ENCODE measurements around the gene NPAS3.

Gene NPAS3

DNA sequence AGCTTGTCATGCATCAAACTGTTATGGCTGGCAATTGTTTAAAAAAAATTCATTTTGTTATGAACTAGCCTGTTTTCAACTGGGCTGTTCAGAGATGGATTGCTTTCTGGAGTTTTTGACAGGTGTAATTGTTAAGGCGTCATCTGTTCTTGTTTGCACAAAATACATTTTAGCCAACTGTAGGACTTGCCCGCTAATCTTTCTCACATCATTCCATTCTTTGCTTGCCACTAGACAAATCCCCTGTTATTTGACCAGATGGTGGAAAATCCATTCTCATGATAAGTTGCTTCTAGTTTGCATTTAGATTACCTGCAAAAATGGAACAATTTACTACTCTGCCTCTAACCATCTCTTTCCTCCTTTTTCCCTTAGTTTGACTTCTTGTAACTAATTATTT, 114.3 kb downstream of the NPAS3 start:
- Histone ChIP-seq H3K27ac (ENCODE audit: low read depth, low read length) (no peak overlapping the region), H3K4me3 (ENCODE audit: low read length) (no peak overlapping the region), H3K36me3 (ENCODE audit: insufficient read depth, low read length) (no peaks in the 10 kb centered on the region), H3K4me1 (ENCODE audit: insufficient read depth, low read length) (no peaks in the 10 kb centered on the region), H3K9me3 (ENCODE audit: insufficient read depth, low read depth, low read length) (no peaks in the 10 kb centered on the region), H3K9ac (ENCODE audit: low read depth, low read length) (no peak overlapping the region), H3K27me3 (ENCODE audit: insufficient read depth, low read length) (no peaks in the 10 kb centered on the region)
- 93% methylated on average over 2 of the region's 2 CpGs for WGBS

DNA sequence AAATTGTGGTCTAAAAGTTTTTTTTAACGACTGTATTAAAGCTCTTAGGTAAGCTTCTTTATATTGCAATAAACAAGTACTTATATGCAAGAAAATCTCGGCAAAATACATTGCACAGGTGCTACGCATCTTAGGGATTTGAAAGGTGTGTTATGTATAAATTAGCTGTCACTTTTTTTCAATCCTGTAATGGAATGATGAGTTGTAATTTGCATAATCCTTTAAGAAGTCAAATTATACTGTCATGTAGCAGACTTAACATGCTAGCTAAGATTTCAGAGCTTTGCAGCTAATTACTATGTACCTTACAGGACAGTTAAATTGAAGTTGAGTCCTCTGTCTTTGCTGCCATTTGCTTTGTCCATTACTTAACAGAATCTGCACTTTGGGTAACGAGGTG, 117.5 kb downstream of the NPAS3 start:
- WGBS: 92% methylated on average over 4 of the region's 4 CpGs
- no peak overlapping the region for H3K4me3 ChIP-seq (ENCODE audit: low read length)

DNA sequence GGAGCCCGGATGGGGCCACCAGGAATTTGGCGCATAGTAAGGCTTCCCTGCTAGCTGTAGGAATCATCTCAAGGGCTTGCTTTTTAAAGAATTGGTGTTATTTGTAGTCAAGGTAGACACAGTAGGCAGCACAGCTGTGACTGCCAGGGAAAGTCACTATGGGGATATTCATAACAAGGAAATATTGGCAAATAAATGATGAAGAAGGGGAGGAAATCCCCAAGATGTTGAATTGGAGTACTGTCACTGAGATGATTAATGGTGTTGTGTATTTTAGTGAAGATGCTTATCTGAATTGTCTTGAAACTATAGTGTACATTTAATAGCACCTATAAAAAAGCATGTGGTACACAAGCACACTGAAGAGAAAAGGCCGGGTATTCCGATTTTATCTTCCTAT, 118.9 kb downstream of the NPAS3 start:
- no peak overlapping the region for H3K27ac ChIP-seq (ENCODE audit: low read depth, low read length)
- 94% methylated on average over 2 of the region's 4 CpGs for WGBS
- no peaks in the 10 kb centered on the region for H3K9me3 ChIP-seq (ENCODE audit: insufficient read depth, low read depth, low read length)
- no peak overlapping the region for H3K9ac ChIP-seq (ENCODE audit: low read depth, low read length)
- H3K4me1 ChIP-seq (ENCODE audit: insufficient read depth, low read length): no peaks in the 10 kb centered on the region; the same call in 1 of the 2 replicates
- no peak overlapping the region for H3K4me3 ChIP-seq (ENCODE audit: low read length)
- H3K27me3 ChIP-seq (ENCODE audit: insufficient read depth, low read length): no peaks in the 10 kb centered on the region
- H3K36me3 ChIP-seq (ENCODE audit: insufficient read depth, low read length): no peaks in the 10 kb centered on the region

More for the DNA sequence above, 117.5 kb downstream of the NPAS3 start:
- no peaks in the 10 kb centered on the region for H3K9me3 ChIP-seq (ENCODE audit: insufficient read depth, low read depth, low read length)
- no peak overlapping the region for H3K9ac ChIP-seq (ENCODE audit: low read depth, low read length)
- no peak overlapping the region for H3K27ac ChIP-seq (ENCODE audit: low read depth, low read length)
- H3K4me1 ChIP-seq (ENCODE audit: insufficient read depth, low read length): no peaks in the 10 kb centered on the region; the same call in 1 of the 2 replicates
- H3K27me3 ChIP-seq (ENCODE audit: insufficient read depth, low read length): no peaks in the 10 kb centered on the region
- no peaks in the 10 kb centered on the region for H3K36me3 ChIP-seq (ENCODE audit: insufficient read depth, low read length)

DNA sequence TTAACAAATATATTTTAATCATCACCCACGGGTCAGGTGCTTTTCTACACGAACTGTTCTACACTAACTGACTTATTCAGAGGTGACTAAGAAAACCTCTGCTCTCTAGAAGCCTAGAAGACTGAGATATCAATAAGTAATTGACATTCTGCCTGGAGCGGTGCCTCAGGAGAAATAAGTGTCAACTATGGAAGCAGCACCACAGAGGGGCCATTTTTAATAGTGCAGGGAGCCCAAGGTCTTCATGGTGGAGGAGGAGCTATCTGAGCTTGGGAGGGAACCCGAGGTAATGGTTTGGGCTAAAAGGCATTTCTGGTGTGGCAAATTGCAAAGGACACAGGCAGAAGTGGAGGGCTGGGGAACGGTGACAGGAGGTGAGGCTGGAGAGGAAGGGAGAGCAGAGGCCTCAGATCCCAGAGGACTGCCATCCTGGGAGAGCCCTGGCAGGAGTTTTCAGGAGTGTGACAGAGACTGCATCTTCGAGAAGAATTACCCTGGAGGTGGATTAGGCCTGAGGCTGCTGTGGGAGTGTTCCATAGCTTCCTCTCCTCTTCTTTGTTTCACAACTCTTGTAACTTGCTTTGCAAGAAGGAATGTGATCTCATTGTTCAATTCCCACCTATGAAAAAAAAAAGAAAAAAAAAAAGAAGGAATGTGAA, 123.1 kb downstream of the NPAS3 start:
- Histone ChIP-seq H3K36me3 (ENCODE audit: insufficient read depth, low read length) (no peaks in the 10 kb centered on the region), H3K9me3 (ENCODE audit: insufficient read depth, low read depth, low read length) (no peaks in the 10 kb centered on the region), H3K27ac (ENCODE audit: low read depth, low read length) (no peak overlapping the region; the same call in 1 of the 2 replicates), H3K4me3 (ENCODE audit: low read length) (no peak overlapping the region), H3K9ac (ENCODE audit: low read depth, low read length) (0 out of 2 replicates have a peak overlapping the region, but pooled peaks have one; percentile 11), H3K27me3 (ENCODE audit: insufficient read depth, low read length) (no peaks in the 10 kb centered on the region), H3K4me1 (ENCODE audit: insufficient read depth, low read length) (no peaks in the 10 kb centered on the region; the same call in 1 of the 2 replicates)
- 82% methylated on average over 6 of the region's 6 CpGs for WGBS

DNA sequence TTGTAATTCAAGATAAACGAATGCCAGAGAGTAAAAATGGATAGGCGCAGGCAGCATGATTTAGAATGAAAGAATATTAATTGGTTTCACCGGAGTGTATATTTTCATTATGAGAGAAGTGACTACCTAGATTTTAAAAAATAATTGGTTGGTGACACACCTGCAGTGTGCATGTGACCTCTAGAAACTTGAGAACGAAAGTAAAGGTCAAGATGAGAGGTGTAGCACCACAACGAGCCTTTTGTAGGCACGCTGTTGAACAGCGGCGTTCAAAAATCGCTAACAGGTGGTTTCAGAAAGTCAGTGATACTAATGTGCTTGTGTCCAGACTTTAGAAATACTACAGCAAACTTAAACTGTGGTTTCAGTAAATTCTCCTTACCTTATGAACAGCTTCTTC, 123.8 kb downstream of the NPAS3 start:
- WGBS: 92% methylated on average over 9 of the region's 9 CpGs
- Histone ChIP-seq H3K4me3 (ENCODE audit: low read length) (no peak overlapping the region), H3K9me3 (ENCODE audit: insufficient read depth, low read depth, low read length) (no peaks in the 10 kb centered on the region), H3K9ac (ENCODE audit: low read depth, low read length) (no peak overlapping the region), H3K27me3 (ENCODE audit: insufficient read depth, low read length) (no peaks in the 10 kb centered on the region), H3K27ac (ENCODE audit: low read depth, low read length) (no peak overlapping the region), H3K4me1 (ENCODE audit: insufficient read depth, low read length) (no peaks in the 10 kb centered on the region; the same call in 1 of the 2 replicates), H3K36me3 (ENCODE audit: insufficient read depth, low read length) (no peaks in the 10 kb centered on the region)

DNA sequence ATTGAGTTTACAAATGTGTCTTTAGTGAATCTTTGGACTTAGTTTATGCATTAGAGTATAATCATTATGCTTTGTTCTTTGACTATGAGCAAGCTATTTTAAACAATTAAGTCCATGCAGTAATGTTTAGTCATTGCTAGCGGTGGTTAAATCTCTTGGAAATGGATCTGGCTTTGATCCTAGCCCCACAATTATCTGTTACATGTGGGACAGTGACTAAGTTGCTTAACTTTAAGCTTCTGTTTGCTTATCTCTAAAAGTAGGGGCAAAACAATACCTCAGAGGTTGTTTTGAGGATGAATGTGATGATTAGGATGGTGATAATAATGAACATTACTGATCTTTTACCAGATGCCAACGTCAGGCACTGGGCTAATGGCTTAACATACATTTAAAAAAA, 124.2 kb downstream of the NPAS3 start:
- Histone ChIP-seq H3K27me3 (ENCODE audit: insufficient read depth, low read length) (no peaks in the 10 kb centered on the region), H3K27ac (ENCODE audit: low read depth, low read length) (no peak overlapping the region), H3K9ac (ENCODE audit: low read depth, low read length) (no peak overlapping the region), H3K9me3 (ENCODE audit: insufficient read depth, low read depth, low read length) (no peaks in the 10 kb centered on the region), H3K36me3 (ENCODE audit: insufficient read depth, low read length) (no peaks in the 10 kb centered on the region), H3K4me1 (ENCODE audit: insufficient read depth, low read length) (no peaks in the 10 kb centered on the region; the same call in 1 of the 2 replicates), H3K4me3 (ENCODE audit: low read length) (no peak overlapping the region)
- WGBS: 61% methylated on average over 2 of the region's 2 CpGs

DNA sequence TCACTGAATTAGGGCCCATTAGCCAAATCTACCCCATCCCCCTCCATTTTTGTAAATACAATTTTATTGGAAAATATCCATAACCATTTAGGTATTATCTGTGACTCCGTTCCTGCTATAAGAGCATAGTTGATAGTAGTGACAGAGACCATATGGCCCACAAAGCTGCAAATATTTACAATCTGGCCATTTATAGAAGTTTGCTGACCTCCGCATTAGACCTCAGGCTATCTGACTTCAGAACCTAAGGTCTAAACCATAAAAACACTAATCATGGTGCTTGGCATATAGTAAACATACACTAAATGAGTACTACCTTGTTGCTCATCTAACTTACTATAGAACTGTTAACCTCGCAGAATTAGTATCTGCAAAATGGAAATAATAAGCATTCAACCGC, 124.8 kb downstream of the NPAS3 start:
- Histone ChIP-seq H3K36me3 (ENCODE audit: insufficient read depth, low read length) (no peaks in the 10 kb centered on the region), H3K4me1 (ENCODE audit: insufficient read depth, low read length) (no peaks in the 10 kb centered on the region; the same call in 1 of the 2 replicates), H3K27ac (ENCODE audit: low read depth, low read length) (no peak overlapping the region), H3K9ac (ENCODE audit: low read depth, low read length) (no peak overlapping the region), H3K4me3 (ENCODE audit: low read length) (no peak overlapping the region), H3K27me3 (ENCODE audit: insufficient read depth, low read length) (no peaks in the 10 kb centered on the region), H3K9me3 (ENCODE audit: insufficient read depth, low read depth, low read length) (no peaks in the 10 kb centered on the region)
- 100% methylated on average over 4 of the region's 4 CpGs for WGBS

DNA sequence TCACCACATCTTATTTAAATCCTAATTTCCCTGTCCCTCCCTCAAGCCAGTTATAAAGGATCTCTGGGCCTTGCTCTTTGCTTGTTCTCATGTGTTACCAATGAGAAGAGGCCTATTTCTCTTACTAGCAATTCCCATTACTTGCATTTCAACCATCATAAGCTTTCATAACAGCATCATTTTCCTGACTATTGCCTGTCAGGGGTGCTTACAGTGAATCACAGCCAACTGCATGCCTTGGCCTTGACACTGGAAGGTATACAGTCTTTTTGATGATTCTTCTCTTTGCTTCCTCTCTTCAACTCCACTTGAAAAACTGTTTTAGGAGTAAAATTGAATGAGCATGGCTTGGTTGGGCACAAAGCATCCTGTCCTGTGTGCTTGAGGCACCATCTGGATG, 127.0 kb downstream of the NPAS3 start:
- no peaks in the 10 kb centered on the region for H3K36me3 ChIP-seq (ENCODE audit: insufficient read depth, low read length)
- H3K27me3 ChIP-seq (ENCODE audit: insufficient read depth, low read length): no peaks in the 10 kb centered on the region
- H3K4me1 ChIP-seq (ENCODE audit: insufficient read depth, low read length): no peaks in the 10 kb centered on the region; the same call in 1 of the 2 replicates
- H3K9me3 ChIP-seq (ENCODE audit: insufficient read depth, low read depth, low read length): no peaks in the 10 kb centered on the region
- no peak overlapping the region for H3K27ac ChIP-seq (ENCODE audit: low read depth, low read length)
- no peak overlapping the region for H3K9ac ChIP-seq (ENCODE audit: low read depth, low read length)
- H3K4me3 ChIP-seq (ENCODE audit: low read length): no peak overlapping the region

DNA sequence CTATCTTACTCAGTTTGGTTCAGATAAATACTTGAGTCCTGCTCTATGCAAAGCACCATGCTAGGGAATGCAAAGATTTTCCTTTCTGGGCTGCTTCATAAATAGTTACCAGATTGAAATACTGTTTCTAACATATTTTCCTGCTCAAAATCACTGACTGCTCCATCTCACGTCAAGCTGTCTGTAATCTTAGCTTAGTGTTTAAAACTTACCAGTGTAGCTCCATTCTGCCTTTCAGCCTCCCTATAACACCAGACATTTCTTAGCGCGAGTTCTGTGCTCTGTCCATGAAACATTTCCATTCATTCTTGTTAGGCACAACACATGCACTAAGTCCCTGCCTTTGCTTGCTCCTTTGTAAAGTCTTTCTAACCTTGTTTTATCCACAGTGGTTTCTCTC, 129.4 kb downstream of the NPAS3 start:
- no peaks in the 10 kb centered on the region; the same call in 1 of the 2 replicates for H3K4me1 ChIP-seq (ENCODE audit: insufficient read depth, low read length)
- no peaks in the 10 kb centered on the region for H3K27me3 ChIP-seq (ENCODE audit: insufficient read depth, low read length)
- H3K9ac ChIP-seq (ENCODE audit: low read depth, low read length): no peak overlapping the region
- H3K27ac ChIP-seq (ENCODE audit: low read depth, low read length): no peak overlapping the region
- 97% methylated on average over 3 of the region's 3 CpGs for WGBS
- H3K36me3 ChIP-seq (ENCODE audit: insufficient read depth, low read length): no peaks in the 10 kb centered on the region
- no peak overlapping the region for H3K4me3 ChIP-seq (ENCODE audit: low read length)
- H3K9me3 ChIP-seq (ENCODE audit: insufficient read depth, low read depth, low read length): no peaks in the 10 kb centered on the region

DNA sequence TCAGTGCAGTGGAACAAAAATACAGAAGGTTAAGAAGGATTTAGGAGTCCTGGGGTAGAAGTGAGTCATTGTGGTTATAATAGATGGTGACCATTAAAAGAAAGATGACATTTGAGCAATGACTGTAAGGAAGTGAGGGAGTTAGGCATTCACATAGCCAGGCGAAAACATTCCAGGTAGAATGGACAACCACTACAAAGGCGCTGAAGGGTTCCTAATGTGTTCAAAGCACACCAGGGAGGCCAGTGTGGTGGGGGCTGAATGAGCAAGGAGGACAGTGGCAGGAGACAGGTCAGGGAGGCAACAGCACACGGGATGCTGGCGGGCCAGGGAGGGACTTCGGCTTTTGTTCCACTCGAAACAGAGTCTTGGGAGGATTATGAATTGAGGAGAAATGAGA, 129.9 kb downstream of the NPAS3 start:
- Histone ChIP-seq H3K27me3 (ENCODE audit: insufficient read depth, low read length) (no peaks in the 10 kb centered on the region), H3K27ac (ENCODE audit: low read depth, low read length) (no peak overlapping the region), H3K9me3 (ENCODE audit: insufficient read depth, low read depth, low read length) (no peaks in the 10 kb centered on the region), H3K9ac (ENCODE audit: low read depth, low read length) (no peak overlapping the region), H3K4me3 (ENCODE audit: low read length) (no peak overlapping the region), H3K4me1 (ENCODE audit: insufficient read depth, low read length) (no peaks in the 10 kb centered on the region; the same call in 1 of the 2 replicates), H3K36me3 (ENCODE audit: insufficient read depth, low read length) (no peaks in the 10 kb centered on the region)
- WGBS: 89% methylated on average over 6 of the region's 6 CpGs

DNA sequence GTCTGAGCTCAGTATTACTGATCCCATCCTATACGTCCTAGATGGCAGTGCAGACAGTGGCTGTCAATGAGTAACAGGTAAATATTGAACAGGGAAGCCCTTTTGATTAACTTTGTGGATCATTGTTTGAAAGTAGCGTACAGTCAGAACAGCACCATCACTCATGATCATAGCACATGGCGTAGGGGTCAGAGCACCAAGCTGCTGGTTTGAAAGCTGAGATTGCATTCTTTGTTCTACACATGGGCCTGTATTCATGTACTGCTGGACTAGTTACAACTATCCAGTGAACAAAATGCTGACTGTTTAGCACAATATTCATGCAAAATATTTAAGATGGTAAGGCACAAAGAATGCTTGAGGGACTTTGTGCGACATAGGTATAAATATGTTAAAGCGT, 131.8 kb downstream of the NPAS3 start:
- no peaks in the 10 kb centered on the region for H3K27me3 ChIP-seq (ENCODE audit: insufficient read depth, low read length)
- H3K27ac ChIP-seq (ENCODE audit: low read depth, low read length): no peak overlapping the region
- no peak overlapping the region for H3K4me3 ChIP-seq (ENCODE audit: low read length)
- H3K4me1 ChIP-seq (ENCODE audit: insufficient read depth, low read length): no peaks in the 10 kb centered on the region; the same call in 1 of the 2 replicates
- no peaks in the 10 kb centered on the region for H3K36me3 ChIP-seq (ENCODE audit: insufficient read depth, low read length)
- no peak overlapping the region for H3K9ac ChIP-seq (ENCODE audit: low read depth, low read length)
- WGBS: 97% methylated on average over 5 of the region's 5 CpGs
- H3K9me3 ChIP-seq (ENCODE audit: insufficient read depth, low read depth, low read length): no peaks in the 10 kb centered on the region

DNA sequence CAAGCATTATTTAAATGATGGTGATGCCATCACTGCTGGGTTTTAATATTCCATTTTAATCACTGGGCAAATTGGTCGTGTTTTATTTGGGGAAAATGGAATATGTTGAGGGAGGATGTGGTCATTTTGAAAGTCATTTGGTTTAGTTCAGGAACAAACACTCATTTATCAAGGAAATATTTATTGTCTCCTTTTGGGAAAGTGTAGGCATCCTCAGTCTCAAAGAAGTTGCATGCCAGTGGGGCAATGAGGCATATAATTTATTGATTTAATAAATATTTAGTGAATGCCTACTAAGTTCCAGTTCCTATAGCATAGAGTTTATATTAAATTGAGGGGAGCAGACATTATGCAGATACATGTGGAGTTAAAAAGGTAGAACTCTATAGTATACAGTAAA, 134.3 kb downstream of the NPAS3 start:
- no peak overlapping the region for H3K4me3 ChIP-seq (ENCODE audit: low read length)
- no peaks in the 10 kb centered on the region for H3K36me3 ChIP-seq (ENCODE audit: insufficient read depth, low read length)
- 82% methylated on average over 1 of the region's 1 CpG for WGBS
- H3K27me3 ChIP-seq (ENCODE audit: insufficient read depth, low read length): no peaks in the 10 kb centered on the region
- no peak overlapping the region for H3K27ac ChIP-seq (ENCODE audit: low read depth, low read length)
- H3K9ac ChIP-seq (ENCODE audit: low read depth, low read length): no peak overlapping the region
- H3K9me3 ChIP-seq (ENCODE audit: insufficient read depth, low read depth, low read length): no peaks in the 10 kb centered on the region
- peaks cover 6% of the 10 kb centered on the region for H3K4me1 ChIP-seq (ENCODE audit: insufficient read depth, low read length)

All from HUES64 (cell line).